ENCODE results near the gene SETD7.
A peak's percentile ranks its signal among the peaks of the same experiment; 100 is the strongest.

The SETD7 gene

DNA sequence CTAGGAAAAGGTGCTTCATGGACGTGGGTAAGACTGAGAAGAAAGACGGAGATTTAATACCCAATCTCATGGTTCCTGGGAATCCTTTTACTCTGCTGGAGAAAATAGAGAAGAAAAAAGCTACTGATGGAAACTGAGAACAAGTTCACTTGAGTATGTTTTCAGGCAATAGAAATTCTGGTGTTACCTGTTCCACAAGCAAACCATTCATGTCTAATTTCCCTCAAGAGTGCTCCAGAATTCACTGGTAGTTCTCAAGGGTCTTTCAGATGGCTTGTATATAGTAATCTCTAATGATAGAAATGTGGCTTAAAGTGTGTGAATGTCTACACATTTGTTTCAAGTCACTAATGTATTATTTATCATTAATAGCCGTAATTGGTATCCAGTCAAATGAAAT is 22.5 kb downstream of the SETD7 start:
- intact Hi-C loops (cut with DNase I; ENCODE audit: low total_unique reads) = no loop called here
- H3K4me3 ChIP-seq = no peak overlapping the region
- H3K27ac ChIP-seq = no peak overlapping the region

DNA sequence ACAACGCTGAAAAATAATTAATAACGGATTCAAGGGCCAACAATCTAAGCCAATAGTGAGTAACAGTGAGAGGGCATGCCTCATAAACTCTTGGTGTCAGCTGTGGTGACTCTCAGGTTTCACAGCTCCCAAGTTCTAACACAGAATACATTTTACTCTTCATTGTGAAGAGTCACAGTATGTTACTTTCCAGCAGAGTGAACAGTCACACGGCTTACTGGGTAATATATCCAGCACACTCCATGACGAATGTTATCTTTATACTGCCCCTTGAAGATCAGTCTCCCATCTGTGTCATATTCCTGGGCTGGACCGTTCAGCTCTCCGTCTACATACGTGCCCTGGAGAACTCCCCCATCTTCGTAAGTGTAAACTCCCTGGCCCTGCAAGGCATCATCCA is 23.1 kb downstream of the SETD7 start:
- intact Hi-C loops (cut with DNase I; ENCODE audit: low total_unique reads) = no loop called here
- Histone ChIP-seq H3K4me1 (peaks cover 0 to 35% (median 5%) of the 10 kb centered on the region in 4 donors), H3K36me3 (peaks cover 21 to 31% (median 24%) of the 10 kb centered on the region in 3 donors), H3K27ac (no peak overlapping the region), H3K4me3 (no peak overlapping the region), H3K27me3 (no peaks in the 10 kb centered on the region), H3K9me3 (no peaks in the 10 kb centered on the region)
- TF ChIP-seq, protein P1, sequence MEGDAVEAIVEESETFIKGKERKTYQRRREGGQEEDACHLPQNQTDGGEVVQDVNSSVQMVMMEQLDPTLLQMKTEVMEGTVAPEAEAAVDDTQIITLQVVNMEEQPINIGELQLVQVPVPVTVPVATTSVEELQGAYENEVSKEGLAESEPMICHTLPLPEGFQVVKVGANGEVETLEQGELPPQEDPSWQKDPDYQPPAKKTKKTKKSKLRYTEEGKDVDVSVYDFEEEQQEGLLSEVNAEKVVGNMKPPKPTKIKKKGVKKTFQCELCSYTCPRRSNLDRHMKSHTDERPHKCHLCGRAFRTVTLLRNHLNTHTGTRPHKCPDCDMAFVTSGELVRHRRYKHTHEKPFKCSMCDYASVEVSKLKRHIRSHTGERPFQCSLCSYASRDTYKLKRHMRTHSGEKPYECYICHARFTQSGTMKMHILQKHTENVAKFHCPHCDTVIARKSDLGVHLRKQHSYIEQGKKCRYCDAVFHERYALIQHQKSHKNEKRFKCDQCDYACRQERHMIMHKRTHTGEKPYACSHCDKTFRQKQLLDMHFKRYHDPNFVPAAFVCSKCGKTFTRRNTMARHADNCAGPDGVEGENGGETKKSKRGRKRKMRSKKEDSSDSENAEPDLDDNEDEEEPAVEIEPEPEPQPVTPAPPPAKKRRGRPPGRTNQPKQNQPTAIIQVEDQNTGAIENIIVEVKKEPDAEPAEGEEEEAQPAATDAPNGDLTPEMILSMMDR (IDR thresholded peaks at IDR 0.05) = no peak
- no peak for DNase-seq

More for the DNA sequence above, 22.5 kb downstream of the SETD7 start:
- H3K36me3 ChIP-seq = peaks cover 15 to 26% (median 18%) of the 10 kb centered on the region in 3 donors
- TF ChIP-seq, protein P1 (IDR thresholded peaks at IDR 0.05) = no peak
- peaks cover 0 to 35% (median 5%) of the 10 kb centered on the region in 4 donors for H3K4me1 ChIP-seq
- H3K9me3 ChIP-seq = no peaks in the 10 kb centered on the region
- DNase-seq = no peak
- no peaks in the 10 kb centered on the region for H3K27me3 ChIP-seq

DNA sequence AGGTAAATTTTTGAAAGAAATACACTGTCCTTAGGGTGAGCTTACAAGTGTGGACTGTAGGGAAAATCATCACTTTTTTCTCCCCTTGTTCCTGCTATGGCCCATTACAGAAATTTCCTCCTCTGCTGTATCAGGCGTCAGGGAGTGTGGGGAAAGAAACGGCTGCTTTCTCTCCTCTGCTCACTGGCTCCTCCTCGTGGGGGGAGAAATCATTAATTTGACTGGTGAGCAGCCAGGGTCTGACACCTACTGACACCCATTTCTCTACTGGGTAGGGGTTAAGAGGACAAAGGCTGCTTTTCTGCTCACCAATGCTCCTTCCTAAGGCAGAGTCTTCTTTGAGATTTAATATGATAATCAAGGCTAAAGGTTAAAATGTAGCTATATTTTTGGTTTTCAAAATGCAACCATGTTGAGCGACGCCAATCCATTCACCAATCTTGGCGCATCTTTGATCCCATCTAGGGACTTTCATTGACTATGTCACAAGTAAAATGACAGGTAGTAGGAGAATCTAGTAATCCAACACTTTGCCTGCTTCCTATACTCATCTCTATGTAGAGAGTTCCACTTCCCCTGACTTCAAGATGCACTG is 25.1 kb downstream of the SETD7 start:
- H3K27ac ChIP-seq = no peak overlapping the region
- no peak for DNase-seq
- H3K4me1 ChIP-seq = peaks cover 0 to 23% (median 5%) of the 10 kb centered on the region in 4 donors
- H3K36me3 ChIP-seq = peaks cover 33 to 49% (median 40%) of the 10 kb centered on the region in 3 donors
- intact Hi-C loops (cut with DNase I; ENCODE audit: low total_unique reads) = no loop called here
- H3K4me3 ChIP-seq = no peak overlapping the region
- TF ChIP-seq, protein P1 (IDR thresholded peaks at IDR 0.05) = peak; percentile 46
- H3K9me3 ChIP-seq = no peaks in the 10 kb centered on the region
- no peaks in the 10 kb centered on the region for H3K27me3 ChIP-seq

DNA sequence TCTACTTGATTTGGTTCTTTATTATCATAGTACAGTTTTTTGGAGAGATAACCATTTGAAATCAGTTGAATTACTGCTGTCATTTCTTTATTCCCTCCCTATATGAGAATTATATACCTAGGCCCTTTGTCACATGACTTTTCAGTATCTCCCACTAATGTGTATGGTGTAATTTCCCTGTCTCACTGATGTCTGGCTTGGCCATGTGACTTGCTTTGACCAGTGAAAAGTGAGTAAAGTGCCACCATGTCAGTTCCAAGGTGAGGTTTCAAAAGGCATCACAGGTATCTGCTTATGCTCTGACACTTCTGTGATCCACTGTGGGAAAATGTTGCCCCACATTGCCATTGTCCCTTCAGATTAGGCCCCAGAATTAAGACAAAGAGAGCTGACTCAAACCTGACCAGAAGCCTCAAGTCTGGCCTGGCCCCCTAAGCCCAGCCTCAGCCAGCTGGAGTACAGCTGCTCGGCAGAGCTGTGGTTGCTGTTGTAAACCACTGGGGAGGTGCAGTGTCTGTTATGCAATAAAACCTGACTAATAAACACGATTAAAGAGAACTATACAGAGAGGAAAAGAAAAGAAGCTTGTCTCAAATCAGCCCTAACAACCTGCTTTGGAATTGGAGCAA is 27.5 kb downstream of the SETD7 start:
- TF ChIP-seq, protein P1 (IDR thresholded peaks at IDR 0.05) = no peak
- Histone ChIP-seq H3K27ac (no peak overlapping the region), H3K9me3 (no peaks in the 10 kb centered on the region), H3K36me3 (peaks cover 42 to 66% (median 61%) of the 10 kb centered on the region in 3 donors), H3K4me1 (peaks cover 0 to 5% (median 2%) of the 10 kb centered on the region in 4 donors), H3K4me3 (no peak overlapping the region), H3K27me3 (no peaks in the 10 kb centered on the region)
- intact Hi-C loops (cut with DNase I; ENCODE audit: low total_unique reads) = no loop called here
- DNase-seq = peak in 1 of 2 donors; percentile 69

DNA sequence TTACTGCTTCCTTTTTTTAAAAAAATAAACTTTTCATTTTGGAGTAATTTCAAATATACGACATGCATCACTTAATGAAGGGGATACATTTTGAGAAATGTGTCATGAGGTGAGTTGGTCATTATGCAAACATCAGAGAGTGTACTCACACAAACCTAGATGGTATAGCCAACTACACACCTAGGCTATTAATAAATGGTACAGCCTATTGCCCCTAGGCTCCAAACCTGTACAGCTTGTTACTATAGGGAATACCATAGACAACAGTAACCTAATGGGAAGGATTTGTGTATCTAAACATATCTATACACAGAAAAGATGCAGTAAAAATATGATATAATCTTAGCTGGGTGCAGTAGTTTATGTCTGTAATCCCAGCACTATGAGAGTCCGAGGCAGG is 29.1 kb downstream of the SETD7 start:
- Histone ChIP-seq H3K36me3 (peaks cover 41 to 70% (median 60%) of the 10 kb centered on the region in 3 donors), H3K4me3 (no peak overlapping the region), H3K27ac (no peak overlapping the region), H3K27me3 (no peaks in the 10 kb centered on the region), H3K9me3 (no peaks in the 10 kb centered on the region), H3K4me1 (peaks cover 0 to 5% (median 2%) of the 10 kb centered on the region in 4 donors)
- TF ChIP-seq, protein P1 (IDR thresholded peaks at IDR 0.05) = no peak
- intact Hi-C loops (cut with DNase I; ENCODE audit: low total_unique reads) = no loop called here
- no peak for DNase-seq
